K562 (cell line): Measurements from ENCODE around the gene TMED10. TPM values are rescaled to one million over a fixed set of nuclear protein-coding genes. Genes with fewer than 3 reads are reported as not detected.

Experiments used
- ATAC-seq: fragments of 200-7000 bp; cut with Tn5 transposase; 3 replicates; pipeline ENCODE4 v1.9.1; 2020; ENCODE audit warnings: moderate library complexity
- BruUV-seq: library from RNA; stranded (reverse); fragments of 400-500 nt; replicated peaks from 2 replicates; lab custom pipeline; 2021; lab: Mats Ljungman, UMichigan
- CTCF ChIA-PET: fragments of 300-600 bp; formaldehyde crosslinking; extraction: SDS; loops from one replicate; lab custom pipeline; 2021; ENCODE audit warnings: low intra/inter-chr PET ratio; lab: Yijun Ruan, JAX
- POLR2A ChIA-PET: fragments of 300-600, 350-650 bp; sonication (Branson Sonifier 250); formaldehyde crosslinking; extraction: SDS; loops from one replicate; lab custom pipeline; 2021; ENCODE audit warnings: antibody characterized with exemption, inconsistent platforms; lab: Yijun Ruan, JAX
- DNase-seq, 4 experiments: peaks; one replicate each; pipeline versions ENCODE4 v3.0.0 to v3.0.0-alpha.2; 2011 to 2018; ENCODE audit warnings: low spot score in 3 of 4, mixed read lengths in 3 of 4; ENCODE audit errors: extremely low read depth in 1 of 4
- FAIRE-seq: peaks from 2 replicates; lab custom pipeline; 2011; peaks lifted over from hg19 to GRCh38; lab: Jason Lieb, UNC
- H2AFZ ChIP-seq: 2 replicates; pipeline ENCODE4 v1.6.0; 2011; ENCODE audit warnings: low read depth, low read length, control low read depth, inconsistent platforms
- H3K27ac ChIP-seq: fragments of 200-600 bp; 3 replicates; pipeline ENCODE4 v1.8.0; 2011; ENCODE audit warnings: low read depth, mild to moderate bottlenecking, control low read depth, inconsistent platforms, low read length, moderate library complexity, mixed read lengths; ENCODE audit errors: extremely low read depth
- H3K27me3 ChIP-seq, 2 experiments: fragments of 300-600 bp in 1 of 2; 2 replicates in 1 of 2; 3 replicates in 1 of 2; pipeline versions ENCODE4 v1.6.0 to v1.8.0; 2011; ENCODE audit warnings: inconsistent platforms in 2 of 2, low read length in 2 of 2, mild to moderate bottlenecking in 1 of 2, mixed read lengths in 1 of 2, moderate library complexity in 1 of 2; ENCODE audit not compliant: control insufficient read depth in 2 of 2, insufficient read depth in 2 of 2
- H3K36me3 ChIP-seq: fragments of 300-600 bp; 3 replicates; pipeline ENCODE4 v1.8.0; 2011; ENCODE audit warnings: mild to moderate bottlenecking, low read length, inconsistent platforms; ENCODE audit not compliant: control insufficient read depth, insufficient read depth
- H3K4me1 ChIP-seq, 2 experiments: fragments of 200-600 bp in 1 of 2; replicated peaks in 1 of 2; 2 replicates in 1 of 2; 3 replicates in 1 of 2; pipeline versions ENCODE4 v1.5.1 to v1.8.0; 2011; ENCODE audit warnings: inconsistent platforms in 2 of 2, low read length in 2 of 2, mild to moderate bottlenecking in 1 of 2, mixed read lengths in 1 of 2, moderate library complexity in 1 of 2; ENCODE audit not compliant: control insufficient read depth in 2 of 2, insufficient read depth in 2 of 2
- H3K4me2 ChIP-seq: 2 replicates; pipeline ENCODE4 v1.6.1; 2011; ENCODE audit warnings: low read length, control low read depth, inconsistent platforms, mixed read lengths; ENCODE audit not compliant: insufficient read depth
- H3K4me3 ChIP-seq: fragments of 200-600 bp; sonication (generic), shearing (Covaris generic); 2 replicates; pipeline ENCODE4 v1.5.1; 2016; ENCODE audit warnings: control low read depth, inconsistent platforms
- H3K79me2 ChIP-seq: fragments of 200-600 bp; 3 replicates; pipeline ENCODE4 v1.8.0; 2011; ENCODE audit warnings: low read length, inconsistent platforms; ENCODE audit not compliant: control insufficient read depth, insufficient read depth
- H3K9ac ChIP-seq, 2 experiments: 2 replicates each; pipeline versions ENCODE4 v1.6.0 to v1.6.1; 2011; ENCODE audit warnings: low read depth in 2 of 2, low read length in 2 of 2, control low read depth in 1 of 2, inconsistent platforms in 1 of 2, mild to moderate bottlenecking in 1 of 2, mixed read lengths in 1 of 2; ENCODE audit not compliant: insufficient read depth in 1 of 2
- H3K9me1 ChIP-seq: one replicate; pipeline ENCODE4 v1.6.0; 2011; ENCODE audit warnings: inconsistent platforms, mild to moderate bottlenecking, low read length, moderate library complexity; ENCODE audit not compliant: control insufficient read depth, insufficient read depth
- H3K9me3 ChIP-seq: replicated peaks from 2 replicates; pipeline ENCODE4 v1.5.1; 2011; ENCODE audit warnings: low read depth, low read length, inconsistent platforms; ENCODE audit not compliant: control insufficient read depth, insufficient read depth
- H4K20me1 ChIP-seq: replicated peaks from 2 replicates; pipeline ENCODE4 v1.6.1; 2011; ENCODE audit warnings: low read length, inconsistent platforms, mixed read lengths; ENCODE audit not compliant: control insufficient read depth, insufficient read depth
- DEAF1 ChIP-seq: fragments of 450-650 bp; formaldehyde crosslinking; IDR thresholded peaks from 2 replicates; pipeline ENCODE4 v1.4.0; 2020; ENCODE audit warnings: mild to moderate bottlenecking, moderate library complexity
- WGBS: fragments of 100-300 bp; shearing (Covaris generic); methylation state at CpG from one replicate; pipeline ENCODE4 v1.1.6; 2016; ENCODE audit warnings: low coverage, mixed read lengths; ENCODE audit not compliant: insufficient coverage; ENCODE audit errors: missing lambda C conversion rate; 5-methylcytosine and 5-hydroxymethylcytosine counted together
- in situ Hi-C: fragments of 300-500 bp; cut with MboI; formaldehyde crosslinking; loops from 4 replicates; pipeline ENCODE4 v1.15.0; 2018; ENCODE audit warnings: inconsistent platforms, mixed read lengths
- intact Hi-C: fragments of 100-400 bp; cut with micrococcal nuclease; formaldehyde crosslinking; loops from 2 replicates; pipeline ENCODE4 v1.14.2; 2022
- polyA plus RNA-seq, 8 experiments: library from polyadenylated mRNA; depleted of rRNA in 4 of 8; stranded (reverse) in 5 of 8; unstranded in 3 of 8; fragments of >200 nt; fragmentation: Nextera tagmentation in 2 of 8; fragmentation: Illumina TruSeq in 1 of 8; extraction: Ambion mirVana in 2 of 8; extraction: Trizol in 1 of 8; gene quantifications; 2 replicates each; pipeline versions ENCODE4 v1.2.1 to v1.2.3, GENCODE V29; 2011 to 2014; ENCODE audit warnings: inconsistent platforms in 1 of 8, missing spikeins in 1 of 8
- total RNA-seq, 7 experiments: library from RNA; depleted of rRNA in 6 of 7; stranded (reverse); fragments of >200 nt in 6 of 7; fragmentation: Illumina TruSeq in 2 of 7; extraction: Trizol in 2 of 7; gene quantifications; 2 replicates each; pipeline versions ENCODE4 v1.2.1 to v1.2.3, GENCODE V29; 2011 to 2021; ENCODE audit warnings: low replicate concordance in 1 of 7

TMED10 gene
- total and polyA plus RNA-seq, 9 of the 15 experiments (the other 6 are each of a cell fraction or from before 2014, with no cell fraction given), result 62.2 to 233 (median 124) TPM

- no peak overlapping the region for H3K27ac ChIP-seq
- ChIA-PET POLR2A (interaction anchor here (0.6 to 1.2 kb wide), 3 partner anchors 26 to 175 kb away, joined by 3 to 4 read pairs (median 4); no protein-coding TSS in a partner anchor), CTCF (no interaction called here)
These were observed 47.8 kb downstream of the TMED10 start for GRCh38 chr14:75128596-75128990.

More at GRCh38 chr14:75128596-75128990, 47.8 kb downstream of the TMED10 start:
- TF ChIP-seq DEAF1 (CRISPR knock-in tag), result no peak
- ATAC-seq (no peak), DNase-seq (no peak), FAIRE-seq (no peak)
- no peaks in the 10 kb centered on the region for H3K9me3 ChIP-seq
- H4K20me1 ChIP-seq, result no peaks in the 10 kb centered on the region
- peak overlapping the region in 1 of 2 experiments; percentile 17; a peak in 1 of 4 replicates for H3K9ac ChIP-seq
- H3K4me2 ChIP-seq, result no peak overlapping the region
- BruUV-seq, result no TSS peak
- intact Hi-C loops, result loop anchor here (5.0 kb wide), 1 partner anchor 359 kb away; no protein-coding TSS in a partner anchor
- no peak overlapping the region for H3K4me3 ChIP-seq
- peaks cover 21% of the 10 kb centered on the region for H3K36me3 ChIP-seq
- peaks cover 34% of the 10 kb centered on the region for H3K79me2 ChIP-seq
- peaks cover 11 to 14% of the 10 kb centered on the region in 2 experiments for H3K4me1 ChIP-seq
- no peaks in the 10 kb centered on the region for H3K9me1 ChIP-seq
- H2AFZ ChIP-seq, result no peak overlapping the region
- in situ Hi-C loops, result loop anchor here (25.0 kb wide), 1 partner anchor 534 kb away; the partner anchor contains the start of genes ERG28 and TTLL5
- no peaks in the 10 kb centered on the region for H3K27me3 ChIP-seq
- 84% methylated on average over 5 of the region's 5 CpGs for WGBS
